ELF-1 (cell line): ENCODE measurements around the gene GPC5.

ENCODE experiments used
- DNase-seq: peaks from one replicate; pipeline ENCODE4 v3.0.0-alpha.2; 2016; ENCODE audit warnings: low read depth, low spot score

GPC5 gene

GRCh38 chr13:92143766-92144165, 745.3 kb downstream of the GPC5 start:
- no peak for DNase-seq

- no peak for DNase-seq
Observed at GRCh38 chr13:92150606-92151005, 752.2 kb downstream of the GPC5 start.

- no peak for DNase-seq
Observed at GRCh38 chr13:92158346-92158745, 759.9 kb downstream of the GPC5 start.

- peak; percentile 43 for DNase-seq
Observed at GRCh38 chr13:92164822-92165221, 766.4 kb downstream of the GPC5 start.

DNA sequence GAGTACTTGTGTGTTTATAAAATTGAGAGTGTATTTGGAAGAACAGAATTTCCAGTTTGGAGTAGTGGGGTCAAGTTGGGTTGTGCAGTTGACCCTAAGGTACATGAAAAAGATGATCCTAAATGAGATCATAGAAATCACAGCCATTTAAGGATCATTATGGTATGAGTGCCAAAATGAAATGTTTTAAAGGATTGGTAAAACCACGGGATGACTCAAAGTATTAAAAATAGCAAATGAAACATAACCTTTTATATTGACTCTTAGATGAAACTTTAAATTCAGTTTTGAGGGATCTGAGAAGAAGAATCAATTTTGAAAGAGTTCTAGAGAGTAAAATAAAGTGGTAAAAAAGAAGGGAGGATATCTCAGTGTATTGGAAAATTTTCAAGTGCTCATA, 773.8 kb downstream of the GPC5 start:
- no peak for DNase-seq

GRCh38 chr13:92173254-92173653, 774.8 kb downstream of the GPC5 start:
- DNase-seq = no peak

DNA sequence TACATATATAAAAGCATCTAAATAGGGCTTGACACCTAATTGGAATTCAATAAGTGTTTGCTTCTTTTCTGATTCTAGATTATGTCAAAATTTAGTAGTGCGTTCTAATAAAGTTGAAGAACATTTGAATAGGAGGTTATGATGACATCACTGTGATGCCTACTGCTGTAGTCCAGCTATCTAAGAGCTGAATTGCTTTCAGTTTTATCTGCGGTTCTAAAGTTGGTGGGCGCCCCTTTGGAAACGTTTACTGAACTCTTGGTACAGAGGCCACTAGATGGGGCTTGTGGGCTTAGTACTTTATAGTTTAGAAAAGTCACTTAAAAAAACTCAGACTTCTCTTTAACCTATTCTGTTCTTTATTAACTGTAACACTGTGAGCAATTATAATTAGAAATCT, 776.9 kb downstream of the GPC5 start:
- peak; percentile 10 for DNase-seq

DNA sequence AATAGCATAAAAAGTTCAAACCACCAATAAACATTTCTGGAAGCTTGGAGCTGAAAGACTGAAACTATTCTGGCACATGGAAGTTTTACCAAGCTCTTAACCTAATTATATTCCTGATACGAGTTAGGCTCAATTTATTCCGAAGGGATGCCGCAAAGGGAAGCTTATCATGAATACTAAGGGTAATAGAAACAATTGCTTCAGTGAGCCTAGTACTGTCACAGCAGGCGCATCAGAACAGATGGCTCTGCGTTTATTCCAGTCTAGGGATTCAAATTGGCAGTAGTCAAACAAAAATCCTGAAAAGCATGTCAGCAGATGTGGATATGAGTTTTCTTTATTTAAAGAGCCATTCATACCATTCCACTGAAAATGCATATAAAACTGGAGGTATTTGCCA, 779.5 kb downstream of the GPC5 start:
- DNase-seq = no peak

- DNase-seq = no peak
Observed at GRCh38 chr13:92179223-92179622, 780.8 kb downstream of the GPC5 start.

DNA sequence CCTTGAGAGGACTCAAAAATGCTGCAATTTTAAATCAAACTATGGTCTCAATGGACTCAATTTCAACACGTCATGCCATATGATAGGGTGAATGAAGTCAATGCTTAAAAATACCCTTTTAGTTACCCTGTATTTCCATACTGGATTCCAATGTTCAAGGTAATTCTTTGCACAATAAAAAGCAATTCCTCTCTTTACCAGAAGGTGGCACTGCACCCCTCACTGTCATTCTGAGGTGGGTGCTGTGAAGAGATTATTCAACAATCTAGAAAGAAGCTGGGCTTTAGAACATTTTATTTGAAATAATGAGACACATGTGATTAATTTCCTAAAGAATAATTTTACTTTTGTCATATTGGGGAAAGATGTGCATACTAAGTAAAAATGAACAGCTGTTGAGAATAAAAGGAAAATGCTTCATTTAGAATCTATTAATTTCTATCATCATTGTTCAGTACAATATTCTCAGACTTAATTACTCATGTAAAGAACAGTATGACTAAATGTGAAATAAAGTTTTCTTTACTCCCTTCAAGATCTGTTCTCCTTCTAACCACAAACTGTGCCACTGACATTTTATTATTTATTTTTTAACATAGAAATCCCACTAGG, 789.1 kb downstream of the GPC5 start:
- DNase-seq = peak; percentile 26

DNA sequence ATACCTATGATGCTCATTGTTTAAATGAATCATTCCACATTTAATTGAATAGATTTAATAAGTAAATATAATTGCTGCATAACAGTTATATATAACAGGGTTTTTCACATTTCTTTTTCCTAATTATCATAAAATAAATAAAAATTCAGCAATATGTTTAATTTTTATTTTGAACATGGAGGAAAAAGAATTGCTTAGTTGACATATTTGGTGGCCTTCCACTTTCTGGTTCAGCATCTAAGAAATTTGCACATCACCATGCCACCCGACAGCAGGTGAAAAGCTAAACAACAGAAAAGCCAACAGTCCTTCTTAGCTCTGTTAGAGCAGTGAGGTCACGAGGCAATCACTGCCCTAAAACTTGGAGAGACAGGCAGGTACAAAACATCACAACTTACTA, 790.2 kb downstream of the GPC5 start:
- DNase-seq = no peak

- no peak for DNase-seq
Observed at GRCh38 chr13:92196591-92197256, 798.3 kb downstream of the GPC5 start.

- no peak for DNase-seq
Observed at GRCh38 chr13:92197669-92198068, 799.2 kb downstream of the GPC5 start.

DNA sequence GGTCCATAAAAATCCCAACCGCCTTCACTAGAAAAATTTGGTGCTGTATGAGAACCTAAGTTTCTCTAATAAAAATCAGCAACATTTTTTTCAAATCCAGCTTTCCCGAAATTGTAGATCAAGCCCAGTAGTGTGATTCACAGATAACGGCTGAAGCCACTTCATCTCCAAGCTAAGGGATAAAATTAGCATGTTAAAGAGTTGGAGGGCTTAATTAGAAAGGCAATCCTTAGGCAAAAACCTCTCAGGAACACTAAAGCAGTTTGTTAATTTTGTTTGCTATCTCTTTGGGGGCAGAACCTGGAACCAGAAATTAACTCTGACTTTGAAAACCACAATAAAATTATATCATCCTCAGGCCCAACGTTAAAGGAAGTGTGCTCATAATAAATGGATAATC, 820.2 kb downstream of the GPC5 start:
- no peak for DNase-seq

GRCh38 chr13:92221916-92222315, 823.5 kb downstream of the GPC5 start:
- DNase-seq = no peak

GRCh38 chr13:92224052-92224821, 825.8 kb downstream of the GPC5 start:
- no peak for DNase-seq

DNA sequence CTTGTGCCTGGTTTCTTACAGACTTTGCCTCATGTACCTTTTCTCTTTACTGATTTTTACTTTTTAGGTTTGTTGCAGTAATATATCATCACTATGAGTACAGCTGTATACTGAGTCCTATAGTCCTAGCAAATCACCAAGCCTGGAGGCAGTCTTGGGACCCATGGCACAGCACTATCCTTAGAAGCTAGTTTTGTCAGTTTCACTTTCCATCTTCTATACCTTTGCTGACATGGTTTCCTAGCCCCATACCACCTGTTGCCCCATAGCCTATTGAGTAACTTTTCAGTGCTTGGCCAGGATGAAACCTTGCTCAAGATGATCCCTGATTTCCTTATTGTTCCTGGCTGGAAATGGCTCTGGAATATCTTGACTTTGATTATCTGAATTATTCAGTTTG, 826.4 kb downstream of the GPC5 start:
- no peak for DNase-seq

DNA sequence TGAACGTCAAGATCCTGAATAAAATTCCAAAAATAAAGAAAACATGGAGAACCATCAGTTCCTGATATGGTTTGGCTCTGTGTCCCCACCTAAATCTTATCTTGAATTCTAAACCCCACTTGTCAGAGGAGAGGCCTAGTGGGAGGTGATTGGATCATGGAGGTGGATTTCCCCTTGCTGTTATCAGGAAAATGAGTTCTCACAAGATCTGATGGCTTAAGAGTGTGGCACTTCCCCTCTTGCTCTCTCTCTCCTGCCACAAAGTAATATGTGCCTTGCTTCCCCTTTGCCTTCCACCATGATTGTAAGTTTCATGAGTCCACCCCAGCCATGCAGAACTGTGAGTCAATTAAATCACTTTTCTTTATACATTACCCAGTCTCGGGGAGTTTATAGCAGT, 827.4 kb downstream of the GPC5 start:
- DNase-seq = no peak

DNA sequence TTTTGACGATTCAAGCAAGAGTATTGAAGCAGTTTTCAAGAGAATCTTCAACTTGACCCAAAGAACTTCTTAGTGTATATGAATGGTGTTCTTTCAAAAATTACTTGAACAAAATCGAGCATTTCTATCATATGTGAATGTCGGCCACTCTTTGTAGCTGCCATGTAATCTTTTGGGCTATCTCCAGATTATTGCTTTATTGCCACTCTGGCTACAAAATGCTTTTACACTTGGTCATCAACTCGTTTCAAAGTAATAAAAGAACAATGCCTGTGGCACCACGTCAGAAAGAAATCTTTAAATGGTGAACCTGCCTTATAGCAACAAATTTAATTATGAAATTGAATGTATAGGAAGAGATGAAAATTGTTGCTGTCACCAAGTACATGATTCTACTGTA, 834.5 kb downstream of the GPC5 start:
- no peak for DNase-seq

GRCh38 chr13:92251671-92252210, 853.3 kb downstream of the GPC5 start:
- DNase-seq = no peak

DNA sequence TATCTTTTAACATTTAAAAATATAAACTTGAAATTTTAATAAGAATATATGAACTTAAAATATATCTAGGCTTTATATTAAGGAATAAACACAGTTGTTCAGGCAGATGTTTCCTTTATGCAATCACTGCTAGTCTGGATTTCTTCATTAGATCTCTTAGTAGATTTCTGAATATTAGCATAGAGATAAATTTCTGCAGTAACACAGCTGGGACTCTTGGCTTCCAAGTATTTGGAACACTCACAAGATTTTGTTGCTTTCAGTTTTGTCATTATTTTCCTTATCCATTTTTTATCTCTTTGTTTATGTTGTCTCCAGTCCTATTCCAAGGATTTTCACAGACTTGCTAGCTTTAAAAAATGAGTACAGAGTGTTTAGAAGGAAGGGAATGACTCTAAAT, 857.1 kb downstream of the GPC5 start:
- no peak for DNase-seq

DNA sequence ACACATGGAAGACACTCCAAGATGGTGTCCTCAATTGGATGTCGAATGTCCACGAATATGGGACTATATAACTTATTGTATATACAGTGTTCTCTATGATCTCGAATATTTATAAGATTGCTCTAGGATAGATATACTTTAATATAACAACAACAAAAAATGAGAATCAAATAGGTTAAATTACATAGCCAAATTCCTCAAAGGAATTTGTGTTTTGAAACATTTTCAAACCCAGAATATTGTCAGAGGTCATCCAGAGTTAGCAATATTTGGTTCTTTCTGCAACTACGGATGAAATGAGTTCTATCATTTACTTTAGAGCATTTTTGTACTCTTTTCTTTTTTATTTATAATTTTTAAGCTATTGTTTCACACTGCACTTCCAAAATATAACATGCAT, 857.8 kb downstream of the GPC5 start:
- no peak for DNase-seq

GRCh38 chr13:92259046-92259445, 860.6 kb downstream of the GPC5 start:
- DNase-seq = no peak
